ENCODE data around the gene DPF3.

The DPF3 gene

DNA sequence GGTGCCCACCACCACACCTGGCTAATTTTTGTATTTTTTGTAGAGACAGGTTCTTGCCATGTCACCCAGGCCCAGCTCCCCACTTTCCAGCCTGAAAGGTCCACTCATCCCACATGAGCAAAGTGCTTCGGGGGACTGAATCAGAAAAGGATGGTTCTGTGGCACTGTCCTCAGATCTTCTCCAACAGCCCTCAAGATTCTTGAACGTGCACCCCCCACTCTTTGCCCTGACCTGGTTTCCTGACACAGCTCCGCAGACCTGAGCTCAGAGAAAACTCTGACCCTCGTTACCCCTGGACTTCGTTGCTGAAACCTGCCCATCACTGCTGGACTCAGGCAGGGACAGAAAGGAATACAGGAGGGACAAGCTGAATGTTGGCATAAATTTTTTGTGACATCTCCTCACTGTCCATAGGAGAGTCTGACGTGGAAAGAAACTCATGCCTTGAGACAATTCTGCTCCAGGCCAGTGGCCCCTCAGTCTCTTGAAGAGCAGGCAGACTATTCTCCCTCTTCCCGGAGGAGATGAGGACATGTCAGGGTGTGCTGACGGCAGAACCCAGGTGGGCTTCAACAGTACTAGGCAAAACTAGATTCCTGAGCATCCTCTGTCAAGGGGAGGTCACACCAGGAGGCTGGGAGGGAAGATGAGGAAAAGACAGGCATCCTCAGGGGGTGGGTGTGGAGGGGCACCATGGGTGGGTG lies 149.3 kb downstream of the DPF3 start:
- ChIA-PET CTCF (no interaction called here), POLR2A (no interaction called here)
- DNase-seq (ENCODE audit: extremely low spot score) = no peak
- TF ChIP-seq TARDBP (IDR thresholded peaks at IDR 0.05) (no peak), BHLHE40 (IDR thresholded peaks at IDR 0.05; ENCODE audit: borderline replicate concordance) (no peak), ELF4 (IDR thresholded peaks at IDR 0.05) (no peak), ARNT (IDR thresholded peaks at IDR 0.05) (no peak), CTBP1 (IDR thresholded peaks at IDR 0.05; ENCODE audit: borderline replicate concordance) (no peak), LEF1 (IDR thresholded peaks at IDR 0.05; ENCODE audit: borderline replicate concordance) (no peak), HDGF (IDR thresholded peaks at IDR 0.05; ENCODE audit: borderline replicate concordance) (no peak), FOXK2 (IDR thresholded peaks at IDR 0.05) (no peak), FOXM1 (IDR thresholded peaks at IDR 0.05; ENCODE audit: borderline replicate concordance) (no peak), NFRKB (IDR thresholded peaks at IDR 0.05) (no peak), SUZ12 (IDR thresholded peaks at IDR 0.05) (no peak), SP1 (IDR thresholded peaks at IDR 0.05) (no peak), L3MBTL2 (conservative IDR thresholded peaks at IDR 0.05) (no peak), ZNF384 (IDR thresholded peaks at IDR 0.05) (no peak), FOXA1 (IDR thresholded peaks at IDR 0.05) (no peak)
- TF ChIP-seq, protein P1, sequence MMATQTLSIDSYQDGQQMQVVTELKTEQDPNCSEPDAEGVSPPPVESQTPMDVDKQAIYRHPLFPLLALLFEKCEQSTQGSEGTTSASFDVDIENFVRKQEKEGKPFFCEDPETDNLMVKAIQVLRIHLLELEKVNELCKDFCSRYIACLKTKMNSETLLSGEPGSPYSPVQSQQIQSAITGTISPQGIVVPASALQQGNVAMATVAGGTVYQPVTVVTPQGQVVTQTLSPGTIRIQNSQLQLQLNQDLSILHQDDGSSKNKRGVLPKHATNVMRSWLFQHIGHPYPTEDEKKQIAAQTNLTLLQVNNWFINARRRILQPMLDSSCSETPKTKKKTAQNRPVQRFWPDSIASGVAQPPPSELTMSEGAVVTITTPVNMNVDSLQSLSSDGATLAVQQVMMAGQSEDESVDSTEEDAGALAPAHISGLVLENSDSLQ (IDR thresholded peaks at IDR 0.05) = no peak

DNA sequence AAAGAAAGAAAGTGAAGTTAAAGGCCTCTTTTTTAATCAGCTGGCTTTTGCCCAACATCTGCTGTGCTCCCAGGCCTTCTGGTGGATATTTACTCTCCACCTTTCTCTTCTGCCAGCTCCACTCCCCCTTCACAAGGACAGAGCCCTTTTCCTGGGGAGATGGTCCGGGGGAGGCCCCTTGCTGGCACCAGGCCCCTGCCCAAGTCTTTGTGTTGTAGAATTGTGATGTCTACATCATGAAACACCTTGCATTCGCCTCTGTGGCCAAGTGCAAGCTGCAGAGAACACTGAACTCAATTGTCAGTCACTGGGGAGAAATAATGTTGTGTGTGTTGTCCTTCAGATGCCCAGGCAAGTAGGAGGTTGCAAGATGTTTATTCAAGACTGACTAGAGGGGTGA lies 150.3 kb downstream of the DPF3 start:
- DNase-seq (ENCODE audit: extremely low spot score) = no peak
- ChIA-PET POLR2A (no interaction called here), CTCF (no interaction called here)
- no peak for TF ChIP-seq NFRKB (IDR thresholded peaks at IDR 0.05)
- TF ChIP-seq ELF4 (IDR thresholded peaks at IDR 0.05) = no peak
- TF ChIP-seq CTBP1 (IDR thresholded peaks at IDR 0.05; ENCODE audit: borderline replicate concordance) = no peak
- no peak for TF ChIP-seq SP1 (IDR thresholded peaks at IDR 0.05)
- TF ChIP-seq, protein P1 (IDR thresholded peaks at IDR 0.05) = no peak
- TF ChIP-seq FOXA1 (IDR thresholded peaks at IDR 0.05) = no peak
- no peak for TF ChIP-seq FOXM1 (IDR thresholded peaks at IDR 0.05; ENCODE audit: borderline replicate concordance)

DNA sequence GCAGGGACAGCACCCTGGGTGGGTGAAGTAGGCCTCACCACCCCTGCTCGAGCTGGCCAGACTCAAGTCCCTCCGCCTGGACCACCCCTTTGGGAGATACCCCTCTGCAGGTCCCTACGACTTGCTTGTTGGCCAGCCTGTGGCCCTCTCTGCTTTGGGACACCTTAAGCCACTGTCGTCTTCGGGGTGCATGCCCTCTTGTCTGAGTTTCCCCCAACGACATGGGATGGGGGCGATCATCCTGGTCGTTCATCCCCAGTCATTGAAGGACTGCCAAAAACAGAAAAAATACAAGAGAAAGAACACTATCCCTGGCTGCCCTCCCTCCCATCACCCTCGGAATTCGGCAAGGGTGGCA lies 151.1 kb downstream of the DPF3 start:
- CTCF ChIA-PET = no interaction called here
- no peak for DNase-seq (ENCODE audit: extremely low spot score)
- POLR2A ChIA-PET = no interaction called here
- TF ChIP-seq SUZ12 (IDR thresholded peaks at IDR 0.05) (no peak), FOXK2 (IDR thresholded peaks at IDR 0.05) (no peak), ELF4 (IDR thresholded peaks at IDR 0.05) (no peak), NFRKB (IDR thresholded peaks at IDR 0.05) (no peak), L3MBTL2 (conservative IDR thresholded peaks at IDR 0.05) (no peak), LEF1 (IDR thresholded peaks at IDR 0.05; ENCODE audit: borderline replicate concordance) (no peak), HDGF (IDR thresholded peaks at IDR 0.05; ENCODE audit: borderline replicate concordance) (no peak), ZNF384 (IDR thresholded peaks at IDR 0.05) (no peak), BHLHE40 (IDR thresholded peaks at IDR 0.05; ENCODE audit: borderline replicate concordance) (no peak), SP1 (IDR thresholded peaks at IDR 0.05) (no peak), CTBP1 (IDR thresholded peaks at IDR 0.05; ENCODE audit: borderline replicate concordance) (no peak), TARDBP (IDR thresholded peaks at IDR 0.05) (no peak), ARNT (IDR thresholded peaks at IDR 0.05) (no peak), FOXM1 (IDR thresholded peaks at IDR 0.05; ENCODE audit: borderline replicate concordance) (no peak), FOXA1 (IDR thresholded peaks at IDR 0.05) (no peak)
- TF ChIP-seq, protein P1 (IDR thresholded peaks at IDR 0.05) = no peak

DNA sequence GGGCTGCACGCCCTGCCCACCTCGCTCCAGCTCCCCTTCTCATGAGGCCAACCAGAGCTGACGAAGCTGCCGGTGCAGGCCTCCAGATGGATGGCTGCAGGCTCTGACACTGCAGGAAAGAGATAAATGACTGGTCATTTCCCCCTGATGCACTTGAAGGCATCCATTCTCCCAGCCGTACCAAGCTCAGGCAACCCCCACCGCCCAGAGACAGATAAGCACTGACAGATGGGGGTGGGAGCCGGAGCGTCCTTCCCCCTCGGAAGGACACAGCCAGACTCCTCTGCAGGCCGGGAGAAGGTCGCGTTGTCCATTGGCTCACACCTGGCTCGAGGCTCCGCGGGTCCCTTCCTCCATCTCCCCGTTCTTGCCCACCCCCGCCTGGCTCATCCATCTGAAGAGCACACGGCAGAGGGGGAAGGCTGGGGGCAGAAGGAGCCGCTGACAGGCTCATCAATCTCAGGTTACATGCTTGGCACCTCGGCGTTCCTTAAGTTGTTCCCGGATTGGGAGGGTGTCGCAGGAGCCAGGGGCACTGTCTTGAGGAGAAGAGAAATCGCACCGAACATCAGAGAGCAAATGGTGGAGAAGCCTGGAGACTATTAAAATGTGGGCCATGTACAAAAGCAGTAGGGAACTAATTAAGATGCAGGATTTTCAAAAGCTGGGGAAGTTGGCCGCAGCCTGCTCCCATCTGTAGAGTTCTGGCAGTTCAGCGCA lies 151.6 kb downstream of the DPF3 start:
- no peak for DNase-seq (ENCODE audit: extremely low spot score)
- no peak for TF ChIP-seq ZNF384 (IDR thresholded peaks at IDR 0.05)
- TF ChIP-seq ELF4 (IDR thresholded peaks at IDR 0.05) = no peak
- no peak for TF ChIP-seq BHLHE40 (IDR thresholded peaks at IDR 0.05; ENCODE audit: borderline replicate concordance)
- no peak for TF ChIP-seq SUZ12 (IDR thresholded peaks at IDR 0.05)
- no peak for TF ChIP-seq FOXM1 (IDR thresholded peaks at IDR 0.05; ENCODE audit: borderline replicate concordance)
- TF ChIP-seq ARNT (IDR thresholded peaks at IDR 0.05) = no peak
- no peak for TF ChIP-seq HDGF (IDR thresholded peaks at IDR 0.05; ENCODE audit: borderline replicate concordance)
- TF ChIP-seq TARDBP (IDR thresholded peaks at IDR 0.05) = no peak
- TF ChIP-seq FOXA1 (IDR thresholded peaks at IDR 0.05) = no peak
- ChIA-PET POLR2A (no interaction called here), CTCF (no interaction called here)

DNA sequence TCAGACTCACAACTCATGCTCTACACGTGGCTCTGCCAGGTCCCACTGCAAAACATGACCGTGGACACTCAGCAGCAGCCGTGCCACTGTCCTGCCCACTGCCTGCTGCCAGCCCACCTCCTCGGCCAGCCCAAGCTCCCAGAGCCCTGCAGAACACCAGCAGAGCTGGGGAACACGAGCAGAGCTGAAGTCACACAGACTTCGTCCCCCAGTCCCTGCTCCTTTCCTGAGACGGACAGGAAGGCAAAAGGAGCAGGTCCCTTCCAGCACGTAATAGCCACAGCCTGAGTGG lies 152.1 kb downstream of the DPF3 start:
- DNase-seq (ENCODE audit: extremely low spot score) = no peak
- TF ChIP-seq TARDBP (IDR thresholded peaks at IDR 0.05) = no peak
- TF ChIP-seq LEF1 (IDR thresholded peaks at IDR 0.05; ENCODE audit: borderline replicate concordance) = no peak
- TF ChIP-seq ARNT (IDR thresholded peaks at IDR 0.05) = no peak
- no peak for TF ChIP-seq L3MBTL2 (conservative IDR thresholded peaks at IDR 0.05)
- no peak for TF ChIP-seq ELF4 (IDR thresholded peaks at IDR 0.05)
- no peak for TF ChIP-seq NFRKB (IDR thresholded peaks at IDR 0.05)
- TF ChIP-seq, protein P1 (IDR thresholded peaks at IDR 0.05) = no peak
- TF ChIP-seq SP1 (IDR thresholded peaks at IDR 0.05) = no peak
- no peak for TF ChIP-seq SUZ12 (IDR thresholded peaks at IDR 0.05)
- POLR2A ChIA-PET = no interaction called here
- CTCF ChIA-PET = no interaction called here

Data from HEK293T (cell line).